Stimulated activated CD4-positive, alpha-beta T cell treated with anti-CD3 and anti-CD28 coated beads, Interleukin-12 subunit alpha, Interleukin-12 subunit beta, amount 100 ng/mL, for 24 hours (primary cell): ENCODE measurements around the gene PAWR.
"Not testable (repeated sequence)": the region's sequence is repeated elsewhere in the genome, so short reads cannot be mapped to it uniquely, and the experiment has no call there.

Experiments used
- DNase-seq, 2 experiments: peaks; one replicate each; pipeline ENCODE4 v3.0.0-alpha.2; 2020; ENCODE audit warnings: low read depth in 2 of 2

The PAWR gene

GRCh38 chr12:79648881-79649280 is 41.9 kb downstream of the PAWR start:
- no peak for DNase-seq

GRCh38 chr12:79646843-79647242 is 43.9 kb downstream of the PAWR start:
- not testable (repeated sequence) for DNase-seq

GRCh38 chr12:79645235-79645630 is 45.5 kb downstream of the PAWR start:
- DNase-seq, result no peak

GRCh38 chr12:79644274-79645234 is 46.2 kb downstream of the PAWR start:
- DNase-seq, result no peak

GRCh38 chr12:79643821-79644220 is 46.9 kb downstream of the PAWR start:
- no peak for DNase-seq

GRCh38 chr12:79638490-79638889 is 52.3 kb downstream of the PAWR start:
- DNase-seq, result no peak

GRCh38 chr12:79637093-79637492 is 53.7 kb downstream of the PAWR start:
- DNase-seq, result no peak

GRCh38 chr12:79635676-79636075 is 55.1 kb downstream of the PAWR start:
- DNase-seq, result no peak

- no peak for DNase-seq
These were observed 55.8 kb downstream of the PAWR start for GRCh38 chr12:79634957-79635471.

- no peak for DNase-seq
These were observed 61.2 kb downstream of the PAWR start for GRCh38 chr12:79629561-79629960.

GRCh38 chr12:79626735-79627134 is 64.0 kb downstream of the PAWR start:
- not testable (repeated sequence) for DNase-seq

- DNase-seq, result no peak
These were observed 66.4 kb downstream of the PAWR start for GRCh38 chr12:79624378-79624777.

- DNase-seq, result no peak
These were observed 70.7 kb downstream of the PAWR start for GRCh38 chr12:79619872-79620562.

- no peak for DNase-seq
These were observed 71.8 kb downstream of the PAWR start for GRCh38 chr12:79618848-79619404.

- DNase-seq, result no peak
These were observed 73.1 kb downstream of the PAWR start for GRCh38 chr12:79617696-79618095.

GRCh38 chr12:79615596-79616560 is 74.9 kb downstream of the PAWR start:
- no peak for DNase-seq

GRCh38 chr12:79614730-79615129 is 76.0 kb downstream of the PAWR start:
- DNase-seq, result no peak

- no peak for DNase-seq
These were observed 88.9 kb downstream of the PAWR start for GRCh38 chr12:79601908-79602307.

GRCh38 chr12:79597910-79598309 is 92.9 kb downstream of the PAWR start:
- no peak for DNase-seq

GRCh38 chr12:79596719-79597350 is 93.9 kb downstream of the PAWR start:
- no peak for DNase-seq

- DNase-seq, result no peak
These were observed 95.5 kb downstream of the PAWR start for GRCh38 chr12:79595273-79595672.
